Uterus (tissue), 2 donors: ENCODE results near the gene WDR72.

Experiments used
- CTCF ChIP-seq, 4 experiments: fragments of 200-600 bp in 2 of 4; fragments of 450-650 bp in 2 of 4; sonication (generic) in 2 of 4; IDR thresholded peaks; one replicate each; pipeline ENCODE4 v1.5.1; 2016 to 2019; ENCODE audit warnings: antibody characterized with exemption in 4 of 4, mild to moderate bottlenecking in 2 of 4, moderate library complexity in 1 of 4
- POLR2A ChIP-seq, 2 donors: fragments of 450-650 bp; IDR thresholded peaks; one replicate each; pipeline ENCODE4 v1.6.1; 2016; ENCODE audit warnings: antibody characterized with exemption in 2 of 2, mild to moderate bottlenecking in 1 of 2, moderate library complexity in 1 of 2

- TF ChIP-seq POLR2A (IDR thresholded peaks at IDR 0.05): no peak
- no peak for TF ChIP-seq CTCF (IDR thresholded peaks at IDR 0.05)
Observed at GRCh38 chr15:53757906-53758305, 1.6 kb downstream of the WDR72 start.
